Measurements from ENCODE around the gene NGFR. TPM values are rescaled to one million over a fixed set of nuclear protein-coding genes. Genes with fewer than 3 reads are reported as not detected.
A peak's percentile ranks its signal among the peaks of the same experiment; 100 is the strongest.

NGFR gene
- total and polyA plus RNA-seq, 4 experiments from 2014 or later: 0.47 TPM; not detected in 3

DNA sequence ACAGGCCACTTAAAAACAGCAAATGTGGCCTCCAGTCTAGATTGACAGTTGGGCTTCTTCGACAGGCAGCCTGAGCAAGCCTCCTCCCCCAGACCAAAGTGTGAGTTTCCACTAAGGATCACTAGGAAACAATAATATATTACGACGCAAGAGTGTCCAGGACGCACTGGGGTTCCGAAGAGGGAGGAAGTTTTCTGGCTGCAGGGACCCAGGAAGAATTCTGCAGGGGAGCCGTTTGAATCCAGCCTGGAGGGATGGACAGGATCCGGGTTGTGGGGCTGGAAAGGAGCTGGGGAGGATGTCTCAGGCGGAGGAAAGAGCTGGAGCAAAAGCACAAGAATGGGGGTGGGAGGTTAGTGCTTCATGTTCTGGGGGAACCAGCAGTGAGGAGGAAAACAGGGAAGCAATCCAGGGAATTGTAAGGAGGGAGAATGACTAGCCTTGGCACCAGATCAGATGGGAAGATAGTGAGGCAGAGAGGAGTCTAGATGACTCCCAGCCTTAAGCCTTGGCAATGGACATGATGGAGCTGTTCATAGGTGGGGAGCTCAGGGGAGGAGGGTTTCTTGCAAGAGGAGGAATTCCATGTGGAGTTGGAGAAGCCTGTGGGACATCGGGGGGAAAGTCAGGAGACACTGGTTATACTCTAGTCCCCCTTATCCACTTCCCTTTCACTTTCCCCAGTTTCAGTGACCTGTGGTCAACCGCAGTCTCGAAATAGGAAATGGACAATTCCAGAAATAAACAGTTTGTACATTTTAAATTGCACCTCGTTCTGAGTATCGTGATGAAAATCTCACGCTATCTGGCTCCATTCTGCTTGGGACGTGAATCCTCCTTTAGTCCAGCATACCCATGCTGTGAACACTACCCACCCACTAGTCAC, 26.6 kb downstream of the NGFR start:
- Histone ChIP-seq H3K36me3 (ENCODE audit: insufficient read depth, low read length) (no peaks in the 10 kb centered on the region), H3K4me3 (ENCODE audit: low read length in 2 of 2) (no peak overlapping the region), H3K27me3 (ENCODE audit: insufficient read depth, low read length) (no peaks in the 10 kb centered on the region), H3K4me1 (ENCODE audit: insufficient read depth, low read length) (peaks cover 7% of the 10 kb centered on the region), H3K27ac (ENCODE audit: low read depth, low read length) (no peak overlapping the region), H3K9me3 (ENCODE audit: control insufficient read depth in 1 of 2, low read length in 2 of 2) (no peaks in the 10 kb centered on the region)
- Mint-ChIP-seq H3K36me3 (no peaks in the 10 kb centered on the region), H3K9me3 (no peaks in the 10 kb centered on the region), H3K4me3 (no peak overlapping the region), H3K27me3 (peaks cover 2 to 5% of the 10 kb centered on the region in 2 donors), H3K4me1 (peaks cover 2 to 14% (median 7%) of the 10 kb centered on the region in 4 donors), H3K27ac (no peak overlapping the region)
- CTCF ChIA-PET (ENCODE audit: partially characterized antibody): interaction anchor here (0.8 to 1.5 kb wide), 3 partner anchors 21 to 35 kb away, joined by 3 to 9 read pairs (median 3); no protein-coding TSS in a partner anchor
- no peak for DNase-seq
- intact Hi-C loops (cut with micrococcal nuclease): no loop called here
- POLR2A ChIA-PET (ENCODE audit: partially characterized antibody): no interaction called here

DNA sequence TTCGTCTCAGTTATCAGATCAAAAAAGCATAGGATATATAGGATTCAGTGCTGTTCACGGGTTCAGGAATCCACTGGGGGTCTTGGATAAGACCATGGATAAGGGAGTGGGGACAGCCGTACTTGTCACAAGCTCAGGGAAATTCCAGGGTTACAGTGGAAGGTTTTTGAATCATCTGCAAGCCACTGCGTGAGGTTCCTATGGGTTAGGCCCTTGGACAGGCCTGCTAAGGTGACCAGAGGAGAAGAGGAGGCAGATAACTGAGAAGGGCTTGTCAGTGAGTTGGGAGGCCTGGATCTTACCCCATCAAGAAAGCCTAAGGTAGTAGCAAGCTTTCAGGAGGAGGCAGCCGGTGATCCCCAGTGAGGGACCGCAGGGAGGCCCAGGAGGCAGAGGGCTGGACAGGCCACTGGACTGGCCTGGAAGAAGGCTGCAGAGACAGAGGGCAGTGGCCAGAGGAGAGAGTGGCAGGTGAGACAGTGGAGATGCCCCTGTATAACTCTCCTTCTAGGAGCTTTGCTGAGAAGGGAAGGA, 27.3 kb downstream of the NGFR start:
- Histone ChIP-seq H3K27me3 (ENCODE audit: insufficient read depth, low read length) (no peaks in the 10 kb centered on the region), H3K4me1 (ENCODE audit: insufficient read depth, low read length) (peaks cover 7% of the 10 kb centered on the region), H3K4me3 (ENCODE audit: low read length in 2 of 2) (no peak overlapping the region), H3K9me3 (ENCODE audit: control insufficient read depth in 1 of 2, low read length in 2 of 2) (no peaks in the 10 kb centered on the region), H3K27ac (ENCODE audit: low read depth, low read length) (no peak overlapping the region), H3K36me3 (ENCODE audit: insufficient read depth, low read length) (no peaks in the 10 kb centered on the region)
- H3K4me1 Mint-ChIP-seq: peaks cover 2 to 14% (median 7%) of the 10 kb centered on the region in 4 donors
- intact Hi-C loops (cut with micrococcal nuclease): no loop called here
- H3K4me3 Mint-ChIP-seq: no peak overlapping the region
- H3K27ac Mint-ChIP-seq: peak overlapping the region in 1 of 7 donors; percentile 9
- DNase-seq: no peak
- no peaks in the 10 kb centered on the region for H3K9me3 Mint-ChIP-seq
- peaks cover 2 to 5% of the 10 kb centered on the region in 2 donors for H3K27me3 Mint-ChIP-seq
- ChIA-PET CTCF (ENCODE audit: partially characterized antibody) (interaction anchor here (0.8 to 1.4 kb wide), 2 partner anchors 22 to 34 kb away, joined by 3 read pairs; no protein-coding TSS in a partner anchor), POLR2A (ENCODE audit: partially characterized antibody) (no interaction called here)
- no peaks in the 10 kb centered on the region for H3K36me3 Mint-ChIP-seq

DNA sequence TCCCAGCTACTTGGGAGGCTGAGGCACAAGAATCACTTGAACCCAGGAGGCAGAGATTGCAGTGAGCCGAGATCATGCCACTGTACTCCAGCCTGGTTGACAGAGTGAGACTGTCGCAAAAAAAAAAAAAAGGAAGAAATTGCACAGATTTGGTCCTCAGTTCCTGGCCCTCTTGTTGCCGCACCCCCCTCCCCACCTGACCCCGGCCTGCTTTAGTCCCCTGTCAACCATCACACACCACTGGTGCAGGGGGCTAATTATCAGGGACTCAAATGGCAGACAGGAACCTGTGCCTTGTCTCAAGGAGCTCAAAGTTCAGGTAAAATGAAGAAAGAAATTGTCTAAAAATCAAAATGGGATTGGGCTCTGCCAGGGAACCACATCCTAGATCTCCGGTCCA, 28.1 kb downstream of the NGFR start:
- DNase-seq: no peak
- POLR2A ChIA-PET (ENCODE audit: partially characterized antibody): no interaction called here
- Histone ChIP-seq H3K27me3 (ENCODE audit: insufficient read depth, low read length) (no peaks in the 10 kb centered on the region), H3K4me1 (ENCODE audit: insufficient read depth, low read length) (peaks cover 7% of the 10 kb centered on the region), H3K36me3 (ENCODE audit: insufficient read depth, low read length) (no peaks in the 10 kb centered on the region), H3K4me3 (ENCODE audit: low read length in 2 of 2) (no peak overlapping the region), H3K9me3 (ENCODE audit: control insufficient read depth in 1 of 2, low read length in 2 of 2) (no peaks in the 10 kb centered on the region), H3K27ac (ENCODE audit: low read depth, low read length) (no peak overlapping the region)
- Mint-ChIP-seq H3K9me3 (no peaks in the 10 kb centered on the region), H3K27ac (peak overlapping the region in 2 of 7 donors; percentile 21 to 60), H3K4me1 (peaks cover 2 to 14% (median 7%) of the 10 kb centered on the region in 4 donors), H3K36me3 (no peaks in the 10 kb centered on the region), H3K27me3 (peaks cover 2 to 4% of the 10 kb centered on the region in 2 donors), H3K4me3 (no peak overlapping the region)
- intact Hi-C loops (cut with micrococcal nuclease): no loop called here
- CTCF ChIA-PET (ENCODE audit: partially characterized antibody): interaction anchor here (1.4 kb wide), 1 partner anchor 33 kb away, joined by 3 read pairs; no protein-coding TSS in a partner anchor

DNA sequence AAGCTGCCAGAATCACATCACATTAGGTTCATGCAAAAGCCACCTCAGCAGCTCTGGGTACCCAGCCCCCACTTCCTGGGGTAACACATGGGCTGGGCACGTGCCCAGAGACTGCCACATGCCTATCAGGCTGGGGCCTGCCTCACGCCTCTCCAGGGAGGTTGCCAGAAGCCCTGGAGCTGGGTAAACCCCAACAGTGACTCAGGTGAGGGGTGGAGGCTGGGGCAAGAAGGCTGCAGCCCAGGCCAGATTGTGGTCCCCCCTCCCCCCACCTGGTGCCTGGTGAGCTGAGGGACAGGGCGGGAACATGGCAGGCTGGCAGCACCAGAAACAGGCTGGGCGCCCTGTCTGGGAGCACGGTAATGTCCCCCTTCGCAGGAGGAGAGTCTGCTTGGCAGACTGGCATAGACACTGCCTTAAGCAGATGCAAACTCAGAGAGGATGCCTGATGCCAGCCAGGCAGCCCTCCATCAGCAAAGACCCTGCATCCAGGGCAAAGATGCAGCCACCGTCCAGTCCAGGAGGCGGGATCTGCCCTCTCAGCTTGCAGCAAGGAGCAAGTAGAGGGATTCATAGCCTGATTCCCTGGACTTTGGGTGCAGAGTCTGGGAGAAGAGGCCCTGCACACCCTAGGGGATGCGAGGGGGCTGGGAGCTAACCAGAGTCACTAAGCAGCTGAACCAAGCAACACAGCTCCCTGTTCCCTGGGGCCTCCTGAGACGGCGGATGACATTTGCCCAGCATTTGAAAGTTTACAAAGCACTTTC, 28.8 kb downstream of the NGFR start:
- peak overlapping the region in 4 of 7 donors; percentile 21 to 66 (median 48) for H3K27ac Mint-ChIP-seq
- H3K9me3 Mint-ChIP-seq: no peaks in the 10 kb centered on the region
- POLR2A ChIA-PET (ENCODE audit: partially characterized antibody): no interaction called here
- Histone ChIP-seq H3K36me3 (ENCODE audit: insufficient read depth, low read length) (no peaks in the 10 kb centered on the region), H3K27ac (ENCODE audit: low read depth, low read length) (no peak overlapping the region), H3K27me3 (ENCODE audit: insufficient read depth, low read length) (no peaks in the 10 kb centered on the region), H3K4me1 (ENCODE audit: insufficient read depth, low read length) (peaks cover 7% of the 10 kb centered on the region), H3K9me3 (ENCODE audit: control insufficient read depth in 1 of 2, low read length in 2 of 2) (no peaks in the 10 kb centered on the region), H3K4me3 (ENCODE audit: low read length in 2 of 2) (no peak overlapping the region)
- intact Hi-C loops (cut with micrococcal nuclease): no loop called here
- no peaks in the 10 kb centered on the region for H3K36me3 Mint-ChIP-seq
- no peak overlapping the region for H3K4me3 Mint-ChIP-seq
- peaks cover 4 to 7% of the 10 kb centered on the region in 2 donors for H3K27me3 Mint-ChIP-seq
- CTCF ChIA-PET (ENCODE audit: partially characterized antibody): no interaction called here
- H3K4me1 Mint-ChIP-seq: peaks cover 2 to 14% (median 7%) of the 10 kb centered on the region in 4 donors
- peak; percentile 19 to 81 (median 26) for DNase-seq

DNA sequence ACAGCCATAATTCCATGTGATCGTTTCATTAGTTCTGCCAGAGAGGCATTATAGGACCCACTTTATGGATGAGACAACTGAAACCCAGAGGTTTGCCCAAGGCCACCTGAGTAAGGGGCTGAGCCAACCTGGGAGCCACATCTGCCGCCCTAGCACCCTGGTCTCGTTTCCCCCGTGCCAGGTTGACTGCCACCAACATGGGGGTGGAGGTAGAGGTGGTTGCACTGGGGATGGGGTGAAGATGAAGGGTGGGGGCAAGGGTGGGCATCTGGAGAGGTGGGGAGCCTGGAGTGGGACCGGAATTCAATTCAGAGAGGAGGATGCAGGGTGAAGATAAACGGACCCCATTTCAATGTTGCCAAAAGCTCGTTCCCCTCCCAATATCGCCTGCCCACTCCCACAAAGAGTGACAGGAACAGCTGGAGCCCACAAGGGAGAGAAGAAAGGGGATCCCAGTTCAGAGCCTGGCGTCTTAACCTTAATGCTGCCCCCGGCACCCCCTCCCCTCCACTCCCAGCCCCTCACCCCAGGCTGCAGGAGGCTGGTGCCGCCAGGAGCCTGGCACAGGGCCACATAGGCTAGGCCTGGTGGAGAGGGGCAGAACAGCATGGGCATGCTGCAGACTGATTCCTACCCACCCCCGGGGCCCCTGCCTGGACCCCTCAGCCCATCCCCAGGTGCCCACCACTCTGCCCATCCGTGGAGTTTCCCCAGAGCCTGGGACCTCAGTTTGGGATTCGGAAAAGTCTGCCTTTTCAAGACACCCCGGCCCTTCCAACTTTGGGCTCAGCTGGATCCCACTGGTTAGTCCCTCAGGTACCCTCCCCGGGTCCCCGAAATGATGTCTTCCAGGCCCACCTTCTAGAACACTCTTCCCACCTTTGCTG, 29.6 kb downstream of the NGFR start:
- CTCF ChIA-PET (ENCODE audit: partially characterized antibody): no interaction called here
- POLR2A ChIA-PET (ENCODE audit: partially characterized antibody): no interaction called here

DNA sequence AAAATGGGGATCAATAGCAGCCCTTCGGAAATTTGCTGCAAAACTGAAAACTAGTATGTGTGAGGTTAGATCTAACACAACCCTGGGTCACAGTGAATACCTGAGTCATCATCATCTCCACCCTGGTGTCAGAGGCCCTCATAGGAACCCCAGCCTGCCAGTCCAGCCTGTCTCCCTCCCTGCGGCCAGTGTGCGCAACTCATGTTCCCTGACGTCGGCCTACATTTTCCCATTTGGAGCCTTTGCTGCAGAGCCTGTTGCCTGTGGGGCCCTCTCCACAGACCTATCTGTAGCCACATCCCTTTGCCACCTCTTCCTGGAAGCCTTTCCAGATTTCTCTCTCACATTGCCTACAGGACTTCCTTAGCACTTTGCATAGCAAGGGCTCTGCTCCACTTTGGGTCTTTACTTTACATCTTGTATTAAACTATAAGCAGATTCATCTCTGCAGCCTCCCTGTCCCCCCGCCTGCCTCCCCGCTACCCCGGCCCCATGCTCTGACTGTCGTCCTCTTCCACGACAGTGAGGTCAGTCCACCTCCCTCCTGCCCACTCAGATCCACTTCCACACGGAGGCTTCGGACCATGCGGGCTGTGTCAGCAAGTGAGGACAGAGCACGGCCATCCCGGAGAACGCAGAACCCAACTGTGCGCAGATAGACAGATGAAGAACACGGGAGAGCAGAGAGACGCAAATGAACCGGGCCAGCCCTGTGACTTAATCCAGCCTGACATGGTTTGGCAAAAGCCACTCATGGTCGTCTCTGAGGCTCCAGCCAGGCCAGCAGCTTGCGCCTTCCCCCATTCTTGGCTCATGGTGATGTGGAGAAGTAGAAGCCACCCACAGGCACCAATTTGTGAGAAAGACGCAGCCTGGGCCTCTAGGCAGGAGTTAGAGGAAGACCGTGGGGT, 31.0 kb downstream of the NGFR start:
- peak overlapping the region in 1 of 7 donors; percentile 63 for H3K27ac Mint-ChIP-seq
- Histone ChIP-seq H3K9me3 (ENCODE audit: control insufficient read depth in 1 of 2, low read length in 2 of 2) (no peaks in the 10 kb centered on the region), H3K27ac (ENCODE audit: low read depth, low read length) (no peak overlapping the region), H3K36me3 (ENCODE audit: insufficient read depth, low read length) (no peaks in the 10 kb centered on the region), H3K4me3 (ENCODE audit: low read length in 2 of 2) (no peak overlapping the region), H3K27me3 (ENCODE audit: insufficient read depth, low read length) (no peaks in the 10 kb centered on the region), H3K4me1 (ENCODE audit: insufficient read depth, low read length) (peaks cover 7% of the 10 kb centered on the region)
- no peaks in the 10 kb centered on the region for H3K36me3 Mint-ChIP-seq
- DNase-seq: no peak
- H3K4me1 Mint-ChIP-seq: peaks cover 2 to 14% (median 7%) of the 10 kb centered on the region in 4 donors
- H3K4me3 Mint-ChIP-seq: no peak overlapping the region
- intact Hi-C loops (cut with micrococcal nuclease): no loop called here
- ChIA-PET POLR2A (ENCODE audit: partially characterized antibody) (no interaction called here), CTCF (ENCODE audit: partially characterized antibody) (no interaction called here)
- no peaks in the 10 kb centered on the region for H3K9me3 Mint-ChIP-seq
- peaks cover 3 to 6% of the 10 kb centered on the region in 2 donors for H3K27me3 Mint-ChIP-seq

More for the DNA sequence above, 29.6 kb downstream of the NGFR start:
- H3K27me3 Mint-ChIP-seq: peaks cover 4 to 7% of the 10 kb centered on the region in 2 donors
- Histone ChIP-seq H3K4me3 (ENCODE audit: low read length in 2 of 2) (no peak overlapping the region), H3K36me3 (ENCODE audit: insufficient read depth, low read length) (no peaks in the 10 kb centered on the region), H3K27me3 (ENCODE audit: insufficient read depth, low read length) (no peaks in the 10 kb centered on the region), H3K4me1 (ENCODE audit: insufficient read depth, low read length) (peaks cover 7% of the 10 kb centered on the region), H3K9me3 (ENCODE audit: control insufficient read depth in 1 of 2, low read length in 2 of 2) (no peaks in the 10 kb centered on the region), H3K27ac (ENCODE audit: low read depth, low read length) (no peak overlapping the region)
- no peak overlapping the region for H3K4me3 Mint-ChIP-seq
- DNase-seq: no peak
- intact Hi-C loops (cut with micrococcal nuclease): no loop called here
- peaks cover 2 to 14% (median 7%) of the 10 kb centered on the region in 4 donors for H3K4me1 Mint-ChIP-seq
- no peaks in the 10 kb centered on the region for H3K9me3 Mint-ChIP-seq
- no peaks in the 10 kb centered on the region for H3K36me3 Mint-ChIP-seq
- H3K27ac Mint-ChIP-seq: no peak overlapping the region

All from CD4-positive, alpha-beta memory T cell (primary cell).